H1 (cell line): ENCODE results near the gene KCNC1. TPM values are rescaled to one million over a fixed set of nuclear protein-coding genes. Genes with fewer than 3 reads are reported as not detected.

Experiments used
- CTCF ChIA-PET: fragments of 300-600 bp; sonication (Branson Sonifier 250); formaldehyde crosslinking; loops from one replicate; lab custom pipeline; 2021; ENCODE audit not compliant: partially characterized antibody; lab: Charles Lee
- POLR2A ChIA-PET: fragments of 300-600 bp; sonication (Branson Sonifier 250); formaldehyde crosslinking; loops from one replicate; lab custom pipeline; 2021; ENCODE audit warnings: inconsistent platforms; ENCODE audit not compliant: partially characterized antibody; lab: Charles Lee
- DNase-seq, 2 experiments: peaks; one replicate each; pipeline versions ENCODE4 v3.0.0 to v3.0.0-alpha.2; 2010 to 2022; ENCODE audit warnings: low spot score in 2 of 2, low read depth in 1 of 2, mixed read lengths in 1 of 2
- FAIRE-seq: peaks from 2 replicates; lab custom pipeline; 2011; peaks lifted over from hg19 to GRCh38; lab: Jason Lieb, UNC
- H2AFZ ChIP-seq: 2 replicates; pipeline ENCODE4 v1.8.1; 2012; ENCODE audit warnings: low read length, inconsistent platforms
- H2AK5ac ChIP-seq: 2 replicates; pipeline ENCODE4 v1.6.1; 2013; ENCODE audit warnings: low read depth, low read length
- H2BK120ac ChIP-seq: replicated peaks from 2 replicates; pipeline ENCODE3; 2013; ENCODE audit warnings: low read depth, low read length, inconsistent platforms
- H2BK12ac ChIP-seq: 2 replicates; pipeline ENCODE4 v1.6.1; 2013; ENCODE audit warnings: low read depth, low read length
- H2BK15ac ChIP-seq: 2 replicates; pipeline ENCODE4 v1.6.1; 2013; ENCODE audit warnings: low read length
- H2BK20ac ChIP-seq: 2 replicates; pipeline ENCODE4 v1.6.1; 2013; ENCODE audit warnings: low read length
- H2BK5ac ChIP-seq: 2 replicates; pipeline ENCODE4 v1.6.1; 2013; ENCODE audit warnings: low read depth, low read length
- H3K14ac ChIP-seq: 2 replicates; pipeline ENCODE4 v1.6.1; 2013; ENCODE audit warnings: inconsistent platforms; ENCODE audit not compliant: insufficient read length
- H3K18ac ChIP-seq: 2 replicates; pipeline ENCODE4 v1.6.1; 2013; ENCODE audit warnings: low read length; ENCODE audit errors: extremely low read depth
- H3K23ac ChIP-seq: 2 replicates; pipeline ENCODE4 v1.6.1; 2013; ENCODE audit warnings: inconsistent platforms; ENCODE audit not compliant: insufficient read length
- H3K23me2 ChIP-seq: 2 replicates; pipeline ENCODE4 v1.6.1; 2013; ENCODE audit warnings: low read depth, low read length
- H3K27ac ChIP-seq: 2 replicates; pipeline ENCODE4 v1.6.1; 2011; ENCODE audit warnings: low read depth, low read length, inconsistent platforms
- H3K27me3 ChIP-seq, 4 experiments: replicated peaks in 1 of 4; 1 replicate in 1 of 4; 2 replicates in 3 of 4; pipeline versions ENCODE4 v1.6.1 to v1.8.1; 2011 to 2013; ENCODE audit warnings: low read length in 3 of 4, mild to moderate bottlenecking in 3 of 4, inconsistent platforms in 2 of 4, mixed read lengths in 2 of 4, moderate library complexity in 1 of 4; ENCODE audit not compliant: control insufficient read depth in 3 of 4, insufficient read depth in 3 of 4; ENCODE audit errors: extremely low read depth in 1 of 4
- H3K36me3 ChIP-seq, 4 experiments: 2 replicates each; pipeline versions ENCODE4 v1.6.1 to v1.8.1; 2011 to 2013; ENCODE audit warnings: mild to moderate bottlenecking in 4 of 4, low read length in 3 of 4, moderate library complexity in 2 of 4, control low read depth in 1 of 4, inconsistent platforms in 1 of 4; ENCODE audit not compliant: insufficient read depth in 4 of 4, control insufficient read depth in 2 of 4
- H3K4ac ChIP-seq: replicated peaks from 2 replicates; pipeline ENCODE3; 2013; ENCODE audit warnings: low read length, low read depth, mixed read lengths, inconsistent platforms; ENCODE audit not compliant: insufficient read length
- H3K4me1 ChIP-seq, 4 experiments: replicated peaks in 1 of 4; 1 replicate in 1 of 4; 2 replicates in 3 of 4; pipeline versions ENCODE4 v1.6.1 to v1.8.1; 2011 to 2013; ENCODE audit warnings: low read length in 3 of 4, inconsistent platforms in 2 of 4, mixed read lengths in 1 of 4; ENCODE audit not compliant: insufficient read depth in 4 of 4, control insufficient read depth in 3 of 4
- H3K4me2 ChIP-seq, 2 experiments: 2 replicates each; pipeline versions ENCODE4 v1.6.1 to v1.8.1; 2011 to 2013; ENCODE audit warnings: low read depth in 2 of 2, low read length in 2 of 2, control low read depth in 1 of 2, inconsistent platforms in 1 of 2, mild to moderate bottlenecking in 1 of 2; ENCODE audit not compliant: insufficient read depth in 1 of 2
- H3K4me3 ChIP-seq, 4 experiments: fragments of 200-600, 300-600 bp in 1 of 4; sonication (generic), shearing (Covaris generic), sonication (Bioruptor Twin) in 1 of 4; 2 replicates each; pipeline versions ENCODE4 v1.5.1 to v1.8.1; 2011 to 2016; ENCODE audit warnings: low read length in 4 of 4, low read depth in 3 of 4, control low read depth in 2 of 4, inconsistent platforms in 2 of 4, mild to moderate bottlenecking in 2 of 4, mixed read lengths in 1 of 4, moderate library complexity in 1 of 4; ENCODE audit not compliant: insufficient read depth in 2 of 4; ENCODE audit errors: extremely low read depth in 1 of 4
- H3K56ac ChIP-seq: replicated peaks from 2 replicates; pipeline ENCODE3; 2013; ENCODE audit warnings: low read depth, mild to moderate bottlenecking, mixed read lengths, low read length, inconsistent platforms; ENCODE audit not compliant: insufficient read length
- H3K79me1 ChIP-seq: 2 replicates; pipeline ENCODE4 v1.6.1; 2013; ENCODE audit warnings: low read depth, low read length, control low read depth
- H3K79me2 ChIP-seq, 2 experiments: 2 replicates each; pipeline versions ENCODE4 v1.6.1 to v1.8.1; 2012 to 2013; ENCODE audit warnings: low read length in 2 of 2, mild to moderate bottlenecking in 2 of 2, inconsistent platforms in 1 of 2; ENCODE audit not compliant: insufficient read depth in 2 of 2, control insufficient read depth in 1 of 2
- H3K9ac ChIP-seq, 4 experiments: replicated peaks in 1 of 4; 1 replicate in 1 of 4; 2 replicates in 3 of 4; pipeline versions ENCODE4 v1.6.1 to v1.8.1; 2011 to 2013; ENCODE audit warnings: low read depth in 3 of 4, low read length in 3 of 4, control low read depth in 2 of 4, mild to moderate bottlenecking in 2 of 4, moderate library complexity in 2 of 4, inconsistent platforms in 1 of 4; ENCODE audit errors: extremely low read depth in 1 of 4
- H3K9me3 ChIP-seq, 2 experiments: 2 replicates each; pipeline versions ENCODE4 v1.6.1 to v1.8.1; 2012 to 2013; ENCODE audit warnings: mild to moderate bottlenecking in 2 of 2, moderate library complexity in 2 of 2, control low read depth in 1 of 2, inconsistent platforms in 1 of 2, low read depth in 1 of 2, low read length in 1 of 2, mixed read lengths in 1 of 2; ENCODE audit not compliant: insufficient read depth in 2 of 2
- H4K20me1 ChIP-seq, 2 experiments: replicated peaks in 1 of 2; 2 replicates each; pipeline versions ENCODE3 to v1.8.1; 2011 to 2013; ENCODE audit warnings: inconsistent platforms in 2 of 2, low read length in 2 of 2, mild to moderate bottlenecking in 1 of 2; ENCODE audit not compliant: insufficient read depth in 2 of 2, control insufficient read depth in 1 of 2
- H4K5ac ChIP-seq: 2 replicates; pipeline ENCODE4 v1.6.1; 2013; ENCODE audit warnings: low read length, low read depth, mixed read lengths, inconsistent platforms; ENCODE audit not compliant: insufficient read length
- H4K8ac ChIP-seq: 2 replicates; pipeline ENCODE4 v1.8.0; 2013; ENCODE audit warnings: mild to moderate bottlenecking, moderate library complexity, low read length, inconsistent platforms; ENCODE audit not compliant: insufficient read depth; ENCODE audit errors: extremely low read depth
- H4K91ac ChIP-seq: replicated peaks from 2 replicates; pipeline ENCODE3; 2013; ENCODE audit warnings: low read length, mixed read lengths, inconsistent platforms; ENCODE audit not compliant: insufficient read length
- CTBP2 ChIP-seq: IDR thresholded peaks from 2 replicates; pipeline ENCODE4 v1.7.0; 2011; ENCODE audit warnings: borderline replicate concordance, mild to moderate bottlenecking, moderate library complexity, mixed read lengths, low read length; ENCODE audit not compliant: insufficient read depth, insufficient read length
- E2F6 ChIP-seq: IDR thresholded peaks from 2 replicates; pipeline ENCODE4 v1.6.1; 2012; ENCODE audit warnings: inconsistent platforms
- EP300 ChIP-seq, 2 experiments: IDR thresholded peaks; 1 replicate in 1 of 2; 2 replicates in 1 of 2; pipeline ENCODE4 v1.6.1; 2011 to 2012; ENCODE audit warnings: low read depth in 2 of 2, low read length in 2 of 2, mild to moderate bottlenecking in 2 of 2, borderline replicate concordance in 1 of 2, inconsistent platforms in 1 of 2, moderate library complexity in 1 of 2
- JUN ChIP-seq: IDR thresholded peaks from 2 replicates; pipeline ENCODE4 v1.6.1; 2011; ENCODE audit warnings: low read depth, mild to moderate bottlenecking, improper control_type of control experiment, low read length
- RFX5 ChIP-seq: IDR thresholded peaks from 2 replicates; pipeline ENCODE4 v1.6.1; 2011; ENCODE audit warnings: low read depth, low read length, improper control_type of control experiment, borderline replicate concordance
- SAP30 ChIP-seq: fragments of 300-600 bp; sonication (generic); IDR thresholded peaks from 2 replicates; pipeline ENCODE4 v1.7.1; 2012; ENCODE audit warnings: low read length, moderate library complexity, mild to moderate bottlenecking, inconsistent platforms; ENCODE audit not compliant: insufficient read depth, insufficient replicate concordance
- WGBS, 2 experiments: shearing (Covaris generic) in 1 of 2; methylation state at CpG; one replicate each; pipeline versions ENCODE4 v1.1.6 to v1.1.7; 2013 to 2015; ENCODE audit warnings: low lambda C conversion rate in 2 of 2, mixed read lengths in 2 of 2, inconsistent platforms in 1 of 2, low coverage in 1 of 2, missing lambda C conversion rate in 1 of 2; ENCODE audit not compliant: insufficient replicate concordance in 2 of 2, insufficient coverage in 1 of 2, insufficient read length in 1 of 2; ENCODE audit errors: extremely low coverage in 1 of 2, missing lambda C conversion rate in 1 of 2; 5-methylcytosine and 5-hydroxymethylcytosine counted together
- polyA plus RNA-seq, 7 experiments: library from polyadenylated mRNA; depleted of rRNA in 3 of 7; stranded (reverse) in 5 of 7; unstranded in 2 of 7; fragments of >200 nt in 5 of 7; fragments of 200-250 nt in 2 of 7; gene quantifications; 1 replicate in 5 of 7; 2 replicates in 1 of 7; 4 replicates in 1 of 7; pipeline versions ENCODE4 v1.2.1 to v1.2.3, GENCODE V29; 2011 to 2013; ENCODE audit warnings: missing spikeins in 2 of 7, mixed read lengths in 2 of 7
- total RNA-seq: library from RNA; stranded (reverse); fragmentation: NEBNext Ultra II Directional; extraction: Animal tissue kit (Norgen Biotek cat#: 25700); gene quantifications from 2 replicates; pipeline ENCODE4 v1.2.1, GENCODE V29; 2021

KCNC1 gene
- total and polyA plus RNA-seq, 2 of the 8 experiments (the other 6 are each of a cell fraction or from before 2014, with no cell fraction given), result 0.11 to 0.26 TPM

DNA sequence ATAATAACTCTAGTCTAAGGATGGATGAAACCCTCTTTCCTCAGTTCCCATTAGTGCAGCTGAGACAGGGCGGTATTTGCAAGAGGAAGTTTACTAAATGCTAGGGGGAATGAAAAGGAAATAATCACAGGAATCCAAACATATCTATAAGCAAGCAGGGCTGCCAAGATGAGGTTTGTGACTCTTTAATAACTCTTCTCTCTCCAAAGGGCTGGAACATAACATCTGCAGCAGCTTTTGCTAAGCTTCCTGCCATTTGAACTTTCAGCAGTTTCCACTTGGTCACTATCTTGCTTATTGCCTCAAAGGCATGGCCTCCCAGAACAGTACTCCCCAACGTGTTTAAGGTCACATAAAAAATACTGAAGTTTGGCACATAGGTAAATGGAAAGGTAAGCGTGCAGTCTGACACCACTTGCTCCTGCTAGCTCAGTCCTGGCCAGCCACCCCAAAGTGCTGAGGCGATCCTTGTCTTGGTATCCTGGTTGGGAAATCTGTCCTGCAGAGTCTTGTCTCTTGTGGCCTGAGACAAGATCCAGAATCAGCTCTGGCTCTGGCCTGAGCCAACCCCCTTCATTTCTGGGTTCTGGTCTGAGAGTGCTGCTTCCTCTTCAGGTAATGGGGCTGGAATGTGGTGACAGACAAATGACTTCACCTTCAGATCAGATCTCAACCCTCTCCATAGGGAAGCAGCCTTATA is 81.8 kb downstream of the KCNC1 start:
- H3K9me3 ChIP-seq, result no peaks in the 10 kb centered on the region
- H4K8ac ChIP-seq, result no peak overlapping the region
- H2BK20ac ChIP-seq, result no peak overlapping the region
- H4K91ac ChIP-seq, result no peak overlapping the region
- POLR2A ChIA-PET, result no interaction called here
- no peaks in the 10 kb centered on the region; a peak in 1 of 7 replicates for H3K27me3 ChIP-seq
- no peak overlapping the region for H3K4me2 ChIP-seq
- H2BK15ac ChIP-seq, result no peak overlapping the region
- no peaks in the 10 kb centered on the region for H3K79me2 ChIP-seq
- DNase-seq, result no peak
- no peaks in the 10 kb centered on the region for H3K23me2 ChIP-seq
- H3K4me1 ChIP-seq, result no peaks in the 10 kb centered on the region
- H3K79me1 ChIP-seq, result no peaks in the 10 kb centered on the region
- no peak overlapping the region for H3K18ac ChIP-seq
- CTCF ChIA-PET, result interaction anchor here (1.0 to 10.9 kb wide), 7 partner anchors 10 to 288 kb away, joined by 3 to 79 read pairs (median 4); no protein-coding TSS in a partner anchor
- no peak overlapping the region for H3K14ac ChIP-seq
- H4K20me1 ChIP-seq, result no peaks in the 10 kb centered on the region
- H2BK5ac ChIP-seq, result no peak overlapping the region
- H3K23ac ChIP-seq, result no peak overlapping the region
- H2BK120ac ChIP-seq, result no peak overlapping the region
- TF ChIP-seq JUN (no peak), SAP30 (no peak), E2F6 (no peak), CTBP2 (no peak), RFX5 (no peak), EP300 (IDR thresholded peaks at IDR 0.05; ENCODE audit: borderline replicate concordance in 1 of 2, low read depth in 2 of 2, low read length in 2 of 2) (no peak)
- no peak overlapping the region for H4K5ac ChIP-seq
- 70% methylated on average over 4 of the region's 4 CpGs; no CpG with 5 or more reads in 1 of the 2 experiments for WGBS, 2 experiments
- no peak overlapping the region for H3K4me3 ChIP-seq
- H3K56ac ChIP-seq, result no peak overlapping the region
- no peak overlapping the region for H2AK5ac ChIP-seq
- no peak overlapping the region for H3K9ac ChIP-seq
- H3K27ac ChIP-seq, result no peak overlapping the region
- no peak for FAIRE-seq
- H3K36me3 ChIP-seq, result no peaks in the 10 kb centered on the region
- H3K4ac ChIP-seq, result no peak overlapping the region
- H2BK12ac ChIP-seq, result no peak overlapping the region
- no peak overlapping the region for H2AFZ ChIP-seq
